Measurements from ENCODE around the gene AIMP2.
"Not testable (repeated sequence)": the region's sequence is repeated elsewhere in the genome, so short reads cannot be mapped to it uniquely, and the experiment has no call there.

Gene AIMP2

DNA sequence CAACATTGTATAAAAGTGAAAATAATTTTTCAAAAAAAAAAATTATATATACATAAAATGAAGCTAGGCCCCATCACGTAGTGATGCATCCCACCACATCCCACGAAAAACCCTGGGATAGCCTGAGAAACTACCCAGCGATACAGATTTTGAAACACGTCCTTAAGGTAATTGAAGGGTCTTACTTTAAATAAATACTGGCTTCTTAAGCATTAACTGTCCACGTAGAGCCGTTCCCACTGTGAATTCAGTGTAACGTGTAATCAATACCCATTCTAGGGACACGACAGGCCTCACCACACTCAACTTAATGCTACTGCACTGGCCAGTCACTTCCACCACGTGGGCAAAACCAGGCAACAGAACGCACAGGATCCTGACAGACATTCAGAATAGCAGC lies 26.1 kb downstream of the AIMP2 start:
- H3K27ac Mint-ChIP-seq: no peak overlapping the region
- H3K36me3 Mint-ChIP-seq (ENCODE audit: low read depth): peaks cover 96% of the 10 kb centered on the region
- H3K9me3 Mint-ChIP-seq: no peaks in the 10 kb centered on the region
- H3K4me1 Mint-ChIP-seq (ENCODE audit: low read depth): peaks cover 13% of the 10 kb centered on the region
- intact Hi-C loops (cut with micrococcal nuclease): no loop called here
- H3K27me3 Mint-ChIP-seq: no peaks in the 10 kb centered on the region
- no peak overlapping the region for H3K4me3 Mint-ChIP-seq

DNA sequence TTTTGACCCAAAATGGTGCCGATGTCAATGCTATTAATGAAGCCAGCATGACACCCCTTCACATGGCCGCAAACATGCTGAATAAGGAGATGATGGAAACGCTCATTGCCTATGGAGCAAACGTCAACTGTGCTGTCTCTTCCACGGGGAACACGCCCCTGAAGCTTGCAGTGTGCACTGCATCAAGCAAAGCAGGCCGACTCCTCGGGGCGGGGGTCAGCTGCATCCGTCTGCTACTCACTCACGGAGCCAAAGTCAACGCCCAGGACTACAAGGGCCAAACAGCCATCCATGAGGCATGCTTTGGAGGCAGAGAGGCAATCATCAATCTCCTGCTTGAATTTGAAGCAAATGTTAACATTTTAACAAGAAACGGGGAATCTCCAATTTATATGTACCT lies 26.6 kb downstream of the AIMP2 start:
- H3K4me1 Mint-ChIP-seq (ENCODE audit: low read depth): peaks cover 8% of the 10 kb centered on the region
- intact Hi-C loops (cut with micrococcal nuclease): no loop called here
- H3K27ac Mint-ChIP-seq: no peak overlapping the region
- H3K27me3 Mint-ChIP-seq: no peaks in the 10 kb centered on the region
- no peaks in the 10 kb centered on the region for H3K9me3 Mint-ChIP-seq
- peaks cover 96% of the 10 kb centered on the region for H3K36me3 Mint-ChIP-seq (ENCODE audit: low read depth)
- no peak overlapping the region for H3K4me3 Mint-ChIP-seq

DNA sequence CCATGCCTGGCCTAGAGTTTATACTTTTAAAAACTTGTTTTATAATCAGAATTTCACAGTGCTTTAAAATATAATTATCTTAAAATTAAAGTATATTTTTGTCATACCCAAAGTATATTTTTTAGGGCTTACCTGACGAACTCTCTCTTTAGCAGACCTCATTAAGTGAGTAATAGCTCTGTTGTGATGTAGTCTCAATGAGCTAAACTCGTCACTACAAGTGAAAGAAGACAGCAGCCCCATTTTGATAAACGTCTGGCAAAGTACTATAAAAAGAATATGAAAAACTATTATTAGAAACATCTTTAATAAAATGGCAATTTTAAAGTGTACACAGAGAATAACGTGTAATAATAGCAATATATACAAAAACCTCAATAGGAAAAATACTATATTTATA lies 40.7 kb downstream of the AIMP2 start:
- intact Hi-C loops (cut with micrococcal nuclease): no loop called here
- Mint-ChIP-seq H3K9me3 (no peaks in the 10 kb centered on the region), H3K36me3 (ENCODE audit: low read depth) (peaks cover 70% of the 10 kb centered on the region), H3K27me3 (no peaks in the 10 kb centered on the region), H3K4me3 (no peak overlapping the region), H3K4me1 (ENCODE audit: low read depth) (no peaks in the 10 kb centered on the region), H3K27ac (no peak overlapping the region)

DNA sequence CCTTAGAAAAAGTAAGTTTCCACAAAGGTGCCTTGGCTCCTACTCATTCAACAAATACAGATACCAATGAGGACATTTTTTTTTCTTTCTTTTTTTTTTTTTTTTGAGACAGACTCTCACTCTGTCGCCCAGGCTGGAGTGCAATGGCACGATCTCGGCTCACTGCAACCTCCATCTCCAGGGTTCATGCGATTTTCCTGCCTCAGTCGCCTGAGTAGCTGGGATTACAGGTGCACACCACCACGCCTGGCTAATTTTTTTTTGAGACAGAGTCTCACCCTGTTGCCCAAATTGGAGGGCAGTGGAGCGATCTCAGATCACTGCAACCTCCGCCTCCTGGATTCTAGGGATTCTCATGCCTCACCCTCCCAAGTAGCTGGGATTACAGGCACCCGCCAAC lies 42.1 kb downstream of the AIMP2 start:
- H3K4me3 Mint-ChIP-seq; H3K27me3 Mint-ChIP-seq; H3K9me3 Mint-ChIP-seq; intact Hi-C loops (cut with micrococcal nuclease); H3K4me1 Mint-ChIP-seq (ENCODE audit: low read depth); H3K27ac Mint-ChIP-seq: not testable (repeated sequence)
- H3K36me3 Mint-ChIP-seq (ENCODE audit: low read depth): peaks cover 70% of the 10 kb centered on the region

DNA sequence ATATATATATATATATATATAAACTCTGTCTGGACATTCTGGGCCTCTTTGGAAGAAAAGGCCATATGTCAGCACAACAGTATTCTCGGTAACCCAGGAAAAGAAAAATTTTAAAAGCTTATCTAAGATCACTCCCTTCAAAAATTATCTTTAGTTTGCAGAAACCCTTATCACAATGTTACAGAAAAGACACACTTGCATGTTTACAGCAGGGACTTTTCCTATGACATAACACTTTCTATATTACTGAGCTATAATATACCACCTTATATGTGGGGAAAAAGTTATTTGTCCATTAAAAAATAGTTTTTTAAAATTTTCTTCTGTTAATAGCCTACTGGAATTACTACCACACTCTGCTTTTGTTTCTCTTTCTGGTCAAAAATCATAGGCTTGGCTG lies 47.5 kb downstream of the AIMP2 start:
- H3K27ac Mint-ChIP-seq: no peak overlapping the region
- H3K4me1 Mint-ChIP-seq (ENCODE audit: low read depth): peaks cover 14% of the 10 kb centered on the region
- H3K27me3 Mint-ChIP-seq: no peaks in the 10 kb centered on the region
- no peaks in the 10 kb centered on the region for H3K9me3 Mint-ChIP-seq
- H3K4me3 Mint-ChIP-seq: no peak overlapping the region
- intact Hi-C loops (cut with micrococcal nuclease): no loop called here
- H3K36me3 Mint-ChIP-seq (ENCODE audit: low read depth): peaks cover 47% of the 10 kb centered on the region

DNA sequence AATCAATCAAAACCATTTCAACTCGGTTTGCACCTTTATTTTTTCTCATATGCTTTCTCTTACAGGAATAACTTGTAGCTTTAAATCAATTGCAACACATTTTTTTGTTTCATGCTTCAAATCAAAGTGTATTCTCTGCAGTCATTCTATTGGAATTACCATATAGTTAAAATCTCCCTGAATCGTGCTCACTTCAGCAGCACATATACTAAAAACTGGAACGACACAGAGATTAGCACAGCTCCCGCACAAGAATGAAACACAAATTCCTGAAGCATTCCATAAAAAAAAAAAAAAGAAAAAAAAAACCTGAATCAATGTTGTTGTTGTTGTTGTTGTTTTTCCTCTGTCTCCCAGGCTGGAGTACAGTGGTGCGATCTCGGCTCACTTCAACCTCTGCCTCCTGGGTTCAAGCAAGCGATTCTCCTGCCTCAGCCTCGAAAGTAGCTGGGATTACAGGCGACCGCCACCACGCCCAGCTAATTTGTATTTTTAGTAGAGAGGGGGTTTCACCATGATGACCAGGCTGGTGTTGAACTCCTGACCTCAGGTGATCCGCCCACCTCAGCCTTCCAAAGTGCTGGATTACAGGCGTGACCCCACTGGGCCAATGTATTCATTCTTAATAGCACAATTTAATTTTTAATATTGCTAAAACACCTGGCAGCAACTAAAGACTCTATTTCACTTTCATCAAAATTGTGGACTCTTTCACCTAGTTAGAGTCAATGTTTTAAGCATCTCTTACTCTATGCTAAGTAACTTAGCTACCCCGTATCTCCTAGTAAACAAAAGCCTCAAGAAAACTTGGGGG lies 48.5 kb downstream of the AIMP2 start:
- peak overlapping the region; percentile 97 for H3K4me3 Mint-ChIP-seq
- no peak overlapping the region for H3K27ac Mint-ChIP-seq
- peaks cover 43% of the 10 kb centered on the region for H3K36me3 Mint-ChIP-seq (ENCODE audit: low read depth)
- H3K4me1 Mint-ChIP-seq (ENCODE audit: low read depth): peaks cover 14% of the 10 kb centered on the region
- intact Hi-C loops (cut with micrococcal nuclease): no loop called here
- no peaks in the 10 kb centered on the region for H3K27me3 Mint-ChIP-seq
- H3K9me3 Mint-ChIP-seq: no peaks in the 10 kb centered on the region

DNA sequence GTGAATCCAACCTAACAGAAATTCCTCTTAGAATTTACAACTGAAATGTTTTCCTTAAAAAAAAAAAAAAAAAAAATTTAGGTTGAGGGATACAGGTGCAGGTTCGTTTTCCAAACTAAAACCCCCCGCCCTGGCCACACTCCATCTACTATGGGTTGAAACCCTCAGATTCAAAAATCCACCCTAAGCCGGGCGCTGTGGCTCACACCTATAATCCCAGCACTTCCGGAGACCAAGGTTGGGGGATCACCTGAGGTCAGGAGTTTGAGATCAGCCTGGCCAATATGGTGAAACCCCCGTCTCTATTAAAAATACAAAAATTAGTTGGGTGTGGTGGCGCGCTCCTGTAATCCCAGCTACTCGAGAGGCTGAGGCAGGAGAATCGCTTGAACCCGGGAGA lies 50.9 kb downstream of the AIMP2 start:
- H3K9me3 Mint-ChIP-seq; H3K27me3 Mint-ChIP-seq; H3K27ac Mint-ChIP-seq; intact Hi-C loops (cut with micrococcal nuclease): not testable (repeated sequence)
- Mint-ChIP-seq H3K36me3 (ENCODE audit: low read depth) (peaks cover 18% of the 10 kb centered on the region), H3K4me3 (peak overlapping the region; percentile 97), H3K4me1 (ENCODE audit: low read depth) (peaks cover 14% of the 10 kb centered on the region)

DNA sequence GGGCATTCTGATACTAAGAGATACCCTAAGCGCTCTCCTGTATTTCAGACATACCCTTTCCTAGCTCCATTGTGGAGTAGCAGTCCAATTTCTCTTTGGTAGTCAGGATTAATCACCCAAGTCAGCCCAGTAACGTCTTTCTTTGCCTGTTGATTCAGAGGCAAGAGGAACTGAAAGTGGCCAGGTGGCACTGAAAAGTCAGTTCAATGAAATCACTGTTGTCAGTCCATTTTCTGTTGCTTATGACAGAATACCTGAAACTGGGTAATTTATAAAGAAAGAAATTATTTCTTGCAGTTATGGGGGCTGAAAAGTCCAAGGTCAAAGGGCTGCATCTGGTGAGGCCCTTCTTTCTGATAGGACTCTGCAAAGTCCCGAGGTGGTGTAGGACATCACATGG lies 62.3 kb downstream of the AIMP2 start:
- no peaks in the 10 kb centered on the region for H3K27me3 Mint-ChIP-seq
- H3K4me1 Mint-ChIP-seq (ENCODE audit: low read depth): peaks cover 16% of the 10 kb centered on the region
- H3K36me3 Mint-ChIP-seq (ENCODE audit: low read depth): no peaks in the 10 kb centered on the region
- H3K9me3 Mint-ChIP-seq: no peaks in the 10 kb centered on the region
- intact Hi-C loops (cut with micrococcal nuclease): no loop called here
- H3K4me3 Mint-ChIP-seq: no peak overlapping the region
- no peak overlapping the region for H3K27ac Mint-ChIP-seq
